IgD-negative memory B cell (primary cell): ENCODE measurements around the gene CALM3. TPM values are rescaled to one million over a fixed set of nuclear protein-coding genes. Genes with fewer than 3 reads are reported as not detected.
"Not testable (repeated sequence)": the region's sequence is repeated elsewhere in the genome, so short reads cannot be mapped to it uniquely, and the experiment has no call there.

ENCODE experiments used
- H3K27ac Mint-ChIP-seq, 3 donors: one replicate each; pipeline ENCODE4 v1.8.0; 2020 to 2022; ENCODE audit warnings: mild to moderate bottlenecking in 3 of 3, mixed read lengths in 3 of 3, moderate library complexity in 1 of 3
- H3K27me3 Mint-ChIP-seq: one replicate; pipeline ENCODE4 v1.8.0; 2021; ENCODE audit warnings: mixed read lengths
- H3K36me3 Mint-ChIP-seq: one replicate; pipeline ENCODE4 v1.8.0; 2020; ENCODE audit warnings: mild to moderate bottlenecking, mixed read lengths
- H3K4me1 Mint-ChIP-seq, 3 donors: one replicate each; pipeline ENCODE4 v1.8.0; 2020 to 2022; ENCODE audit warnings: mixed read lengths in 3 of 3, mild to moderate bottlenecking in 1 of 3
- H3K4me3 Mint-ChIP-seq, 4 donors: one replicate each; pipeline ENCODE4 v1.8.0; 2020 to 2022; ENCODE audit warnings: mild to moderate bottlenecking in 4 of 4, mixed read lengths in 4 of 4, moderate library complexity in 3 of 4
- H3K9me3 Mint-ChIP-seq, 3 donors: one replicate each; pipeline ENCODE4 v1.8.0; 2020 to 2021; ENCODE audit warnings: mixed read lengths in 3 of 3, mild to moderate bottlenecking in 1 of 3
- polyA plus RNA-seq: library from polyadenylated mRNA; unstranded; fragments of 300-500 nt; fragmentation: Illumina TruSeq; gene quantifications from one replicate; pipeline ENCODE4 v1.2.3, GENCODE V29; 2021

The CALM3 gene
- polyA plus RNA-seq = 81.2 TPM

DNA sequence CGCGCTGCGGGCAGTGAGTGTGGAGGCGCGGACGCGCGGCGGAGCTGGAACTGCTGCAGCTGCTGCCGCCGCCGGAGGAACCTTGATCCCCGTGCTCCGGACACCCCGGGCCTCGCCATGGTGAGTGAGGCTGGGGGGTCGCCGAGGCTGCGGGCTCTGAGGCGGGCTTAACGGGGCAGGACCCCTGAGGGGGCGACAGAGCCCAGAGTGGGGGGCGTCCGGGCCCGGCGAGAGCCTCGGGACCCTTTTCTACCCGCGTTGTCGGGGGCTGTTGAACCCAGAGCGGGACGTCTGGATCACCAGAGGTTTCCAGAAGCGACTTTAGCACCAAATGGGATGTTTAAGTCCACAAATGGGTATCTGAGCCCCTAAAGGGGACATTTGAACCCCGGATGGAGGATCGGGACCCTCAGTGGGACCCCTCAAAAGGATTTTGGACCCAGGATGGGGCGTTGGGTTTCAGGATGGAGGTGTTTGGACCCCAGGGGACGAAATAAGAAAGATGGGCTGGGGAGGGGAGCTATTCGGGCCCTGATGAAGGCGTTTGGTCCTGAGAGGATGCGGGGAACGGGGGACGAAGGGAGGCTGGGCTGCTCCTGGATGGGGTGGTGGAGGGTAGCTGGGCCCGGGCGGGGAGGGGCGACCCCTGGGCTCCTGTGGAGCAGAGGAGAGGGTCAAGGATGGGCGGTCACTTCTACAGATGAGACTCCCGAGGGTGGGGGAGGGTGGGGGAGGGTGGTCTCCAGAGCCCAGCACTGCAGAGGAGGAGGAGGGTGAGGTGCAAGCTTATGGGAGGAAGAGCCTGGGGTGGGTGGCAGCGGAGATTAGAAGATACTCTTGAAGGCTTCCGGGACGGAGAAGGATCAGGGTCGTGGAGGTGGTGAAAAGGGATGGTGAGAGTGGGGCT is at the start of gene CALM3:
Gene CALM3, plus strand, starts transcription at position 13 of the 907 bp plus-strand sequence. Its CDS starts 105 bp downstream, at position 118.
- Mint-ChIP-seq H3K27ac (peak within 1 kb of the TSS; percentile 99 to 100 (median 100)), H3K36me3 (peaks cover 3% of the 10 kb centered on the region), H3K9me3 (peaks cover 0 to 8% (median 5%) of the 10 kb centered on the region in 3 donors), H3K4me3 (peak within 1 kb of the TSS; percentile 92 to 100 (median 100)), H3K27me3 (no peaks in the 10 kb centered on the region), H3K4me1 (peaks cover 9 to 19% (median 15%) of the 10 kb centered on the region in 3 donors)

DNA sequence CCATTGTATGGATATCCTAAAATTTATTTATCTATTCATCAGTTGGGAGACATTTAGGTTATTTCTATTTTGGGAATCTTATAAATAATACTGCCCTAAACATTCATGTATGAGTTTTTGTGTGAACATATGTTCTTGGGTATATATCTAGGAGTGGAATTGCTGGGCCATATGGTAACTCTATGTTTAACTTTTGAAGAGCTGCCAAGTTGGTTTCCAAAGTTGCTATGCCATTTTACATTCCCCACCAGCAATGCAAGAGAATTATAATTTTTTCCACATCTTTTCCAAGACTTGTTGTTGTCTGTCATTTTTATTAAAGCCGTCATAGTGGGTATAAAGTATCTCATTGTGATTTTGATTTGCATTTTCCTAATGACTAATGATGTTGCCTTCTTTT is 48.2 kb upstream of the CALM3 start:
- Mint-ChIP-seq H3K27ac (no peak overlapping the region), H3K4me1 (no peaks in the 10 kb centered on the region), H3K27me3 (peaks cover 4% of the 10 kb centered on the region), H3K36me3 (peaks cover 5% of the 10 kb centered on the region), H3K9me3 (peaks cover 4 to 17% (median 17%) of the 10 kb centered on the region in 3 donors), H3K4me3 (no peak overlapping the region)

DNA sequence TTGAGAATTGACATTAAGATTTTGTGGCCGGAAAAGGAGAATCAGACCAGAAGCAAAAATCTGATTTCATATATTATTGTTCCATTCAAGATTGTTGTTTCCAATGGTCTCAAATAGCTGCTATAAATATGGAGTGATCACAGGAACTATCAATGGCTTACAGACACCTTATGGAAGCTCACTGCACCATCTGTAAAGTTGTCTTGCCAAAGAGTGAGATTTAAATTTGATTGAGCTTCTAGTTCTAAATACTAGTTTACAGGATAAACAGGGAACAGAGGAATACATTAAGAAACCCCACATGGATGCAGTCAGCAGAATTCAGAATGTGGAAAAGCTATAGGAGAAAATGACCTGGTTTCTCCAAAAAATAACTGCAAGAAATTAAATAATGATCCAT is 47.0 kb upstream of the CALM3 start:
- H3K36me3 Mint-ChIP-seq = peaks cover 5% of the 10 kb centered on the region
- H3K27ac Mint-ChIP-seq = no peak overlapping the region
- no peak overlapping the region for H3K4me3 Mint-ChIP-seq
- H3K4me1 Mint-ChIP-seq = no peaks in the 10 kb centered on the region
- peaks cover 4 to 17% (median 17%) of the 10 kb centered on the region in 3 donors for H3K9me3 Mint-ChIP-seq
- H3K27me3 Mint-ChIP-seq = peaks cover 7% of the 10 kb centered on the region

DNA sequence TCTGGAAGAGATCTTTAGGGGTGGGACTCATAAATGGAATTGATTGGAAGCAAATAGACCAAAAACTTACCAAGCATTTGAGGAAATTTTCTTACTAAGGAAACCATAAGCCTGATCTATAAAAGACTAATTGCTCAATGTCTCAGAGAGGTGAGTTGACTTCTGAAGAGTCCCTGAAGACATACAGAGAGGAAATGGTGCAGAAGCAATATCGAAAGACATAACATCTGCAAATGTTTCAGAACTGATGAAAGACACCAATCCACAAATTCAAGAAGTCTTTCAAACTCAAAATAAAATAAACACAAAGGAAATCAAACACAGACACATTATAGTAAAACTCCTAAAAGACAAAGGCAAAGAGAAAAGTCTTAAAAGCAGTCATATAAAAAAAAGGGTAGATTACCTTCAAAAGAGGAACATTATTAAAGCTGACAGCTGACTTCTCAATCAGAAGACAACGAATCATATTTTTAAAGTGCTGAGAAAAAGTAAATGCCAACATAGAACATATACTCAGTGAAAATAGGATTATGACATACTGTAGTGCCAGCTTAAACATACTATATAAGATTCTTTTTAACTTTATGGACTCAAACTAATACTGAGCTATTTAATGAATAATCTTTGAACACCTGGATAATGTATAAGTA is 45.4 kb upstream of the CALM3 start:
- H3K36me3 Mint-ChIP-seq = peaks cover 5% of the 10 kb centered on the region
- H3K9me3 Mint-ChIP-seq = peaks cover 2 to 13% (median 11%) of the 10 kb centered on the region in 3 donors
- no peak overlapping the region for H3K27ac Mint-ChIP-seq
- H3K4me1 Mint-ChIP-seq = no peaks in the 10 kb centered on the region
- H3K4me3 Mint-ChIP-seq = no peak overlapping the region
- H3K27me3 Mint-ChIP-seq = peaks cover 10% of the 10 kb centered on the region

DNA sequence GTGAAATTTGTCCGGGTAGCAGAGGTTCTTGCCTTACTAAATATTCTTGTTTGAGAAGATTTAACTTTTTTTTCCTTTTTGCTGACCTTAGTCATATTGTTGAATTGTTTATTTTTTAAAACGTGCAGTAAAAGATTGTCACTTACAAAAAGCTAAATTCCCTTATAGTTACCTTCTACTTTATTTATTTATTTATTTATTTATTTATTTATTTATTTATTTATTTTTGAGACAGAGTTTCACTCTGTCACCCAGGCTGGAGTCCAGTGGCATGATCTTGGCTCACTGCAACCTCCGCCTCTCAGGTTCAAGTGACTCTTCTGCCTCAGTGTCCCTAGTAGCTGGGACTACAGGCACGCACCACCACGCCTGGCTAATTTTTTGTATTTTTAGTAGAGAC is 44.7 kb upstream of the CALM3 start:
- H3K4me1 Mint-ChIP-seq, H3K36me3 Mint-ChIP-seq, H3K27me3 Mint-ChIP-seq: not testable (repeated sequence)

DNA sequence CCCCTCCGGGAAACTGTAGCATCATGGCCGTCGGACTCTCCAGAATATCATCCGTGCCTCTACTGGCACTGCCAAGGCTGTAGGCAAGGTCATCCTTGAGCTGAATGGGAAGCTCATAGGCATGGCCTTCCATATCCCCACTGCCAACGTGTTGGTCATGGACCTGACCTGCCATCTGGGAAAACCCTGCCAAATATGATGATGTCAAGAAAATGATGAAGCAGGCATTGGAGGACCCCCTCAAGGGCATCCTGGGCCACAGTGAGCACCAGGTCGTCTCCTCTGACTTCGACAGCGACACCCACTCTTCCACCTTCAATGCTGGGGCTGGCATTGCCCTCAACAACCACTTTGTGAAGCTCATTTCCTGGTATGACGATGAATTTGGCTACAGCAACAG is 41.9 kb upstream of the CALM3 start:
- H3K9me3 Mint-ChIP-seq = peaks cover 0 to under 1% (median 0%) of the 10 kb centered on the region in 3 donors
- H3K4me3 Mint-ChIP-seq = no peak overlapping the region
- peaks cover 0 to 2% (median 0%) of the 10 kb centered on the region in 3 donors for H3K4me1 Mint-ChIP-seq
- no peaks in the 10 kb centered on the region for H3K36me3 Mint-ChIP-seq
- no peak overlapping the region for H3K27ac Mint-ChIP-seq
- peaks cover 10% of the 10 kb centered on the region for H3K27me3 Mint-ChIP-seq

More for the DNA sequence above, 44.7 kb upstream of the CALM3 start:
- H3K9me3 Mint-ChIP-seq, H3K4me3 Mint-ChIP-seq, H3K27ac Mint-ChIP-seq: not testable (repeated sequence)

DNA sequence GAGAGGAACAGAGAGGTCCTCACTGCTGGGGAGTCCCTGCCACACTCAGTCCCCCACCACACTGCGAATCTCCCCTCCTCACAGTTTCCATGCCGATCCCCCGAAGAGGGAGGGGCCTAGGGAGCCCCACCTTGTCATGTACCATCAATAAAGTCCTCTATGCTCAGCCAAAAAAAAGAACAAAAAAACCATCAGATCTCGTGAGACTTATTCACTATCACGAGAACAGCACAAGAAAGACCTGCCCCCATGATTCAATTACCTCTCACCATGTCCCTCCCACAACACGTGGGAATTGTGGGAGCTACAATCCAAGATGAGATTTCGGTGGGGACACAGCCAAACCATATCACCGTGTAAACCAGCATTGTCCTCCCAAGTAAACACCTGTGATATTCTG is 41.5 kb upstream of the CALM3 start:
- not testable (repeated sequence) for H3K27ac Mint-ChIP-seq, H3K9me3 Mint-ChIP-seq, H3K4me3 Mint-ChIP-seq, H3K4me1 Mint-ChIP-seq, H3K27me3 Mint-ChIP-seq, H3K36me3 Mint-ChIP-seq

DNA sequence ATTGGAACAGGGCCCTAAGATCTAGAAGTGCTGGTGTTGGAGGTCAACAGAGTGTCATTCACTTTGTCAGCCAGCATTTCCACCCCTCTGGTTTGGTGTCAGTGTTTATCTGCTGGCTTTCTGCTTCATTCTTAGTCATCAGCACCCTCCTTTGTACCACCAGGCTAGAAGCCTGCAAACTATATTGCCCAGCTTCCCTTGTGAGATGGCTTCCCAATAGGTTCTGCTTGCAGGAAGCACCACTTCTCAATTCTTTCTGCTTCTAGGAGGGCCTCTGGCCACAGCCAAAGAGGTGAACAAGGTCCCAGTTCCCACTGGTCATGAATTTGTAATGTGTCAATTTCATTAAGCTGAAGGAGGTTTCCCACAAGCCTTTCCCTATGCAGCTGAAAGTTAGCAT is 36.4 kb upstream of the CALM3 start:
- H3K27ac Mint-ChIP-seq = no peak overlapping the region

DNA sequence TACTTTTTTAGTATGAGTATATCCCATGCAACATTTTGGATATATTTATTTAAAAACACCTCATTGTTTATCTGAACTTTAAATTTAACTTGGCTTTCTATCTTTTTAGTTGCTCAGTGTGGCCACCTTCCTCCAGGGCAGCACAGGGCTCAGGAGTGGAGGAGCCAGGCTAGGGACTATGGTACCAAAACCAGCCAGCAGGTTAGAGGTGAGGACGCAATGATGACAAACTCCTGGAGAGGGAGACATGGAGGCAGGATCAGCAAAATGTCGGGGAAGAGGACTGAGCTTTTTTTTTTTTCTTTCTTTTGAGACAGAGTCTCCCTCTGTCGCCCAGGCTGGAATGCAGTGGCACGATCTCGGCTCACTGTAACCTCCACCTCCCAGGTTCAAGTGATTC is 29.6 kb upstream of the CALM3 start:
- Mint-ChIP-seq H3K4me3 (no peak overlapping the region), H3K27ac (no peak overlapping the region), H3K36me3 (peaks cover 9% of the 10 kb centered on the region), H3K27me3 (peaks cover 3% of the 10 kb centered on the region), H3K9me3 (no peaks in the 10 kb centered on the region), H3K4me1 (peaks cover 1 to 4% (median 4%) of the 10 kb centered on the region in 3 donors)

More for the DNA sequence above, 36.4 kb upstream of the CALM3 start:
- Mint-ChIP-seq H3K27me3 (peaks cover 1% of the 10 kb centered on the region), H3K9me3 (no peaks in the 10 kb centered on the region), H3K4me1 (peaks cover 0 to 2% (median 0%) of the 10 kb centered on the region in 3 donors), H3K4me3 (no peak overlapping the region), H3K36me3 (peaks cover 2% of the 10 kb centered on the region)

DNA sequence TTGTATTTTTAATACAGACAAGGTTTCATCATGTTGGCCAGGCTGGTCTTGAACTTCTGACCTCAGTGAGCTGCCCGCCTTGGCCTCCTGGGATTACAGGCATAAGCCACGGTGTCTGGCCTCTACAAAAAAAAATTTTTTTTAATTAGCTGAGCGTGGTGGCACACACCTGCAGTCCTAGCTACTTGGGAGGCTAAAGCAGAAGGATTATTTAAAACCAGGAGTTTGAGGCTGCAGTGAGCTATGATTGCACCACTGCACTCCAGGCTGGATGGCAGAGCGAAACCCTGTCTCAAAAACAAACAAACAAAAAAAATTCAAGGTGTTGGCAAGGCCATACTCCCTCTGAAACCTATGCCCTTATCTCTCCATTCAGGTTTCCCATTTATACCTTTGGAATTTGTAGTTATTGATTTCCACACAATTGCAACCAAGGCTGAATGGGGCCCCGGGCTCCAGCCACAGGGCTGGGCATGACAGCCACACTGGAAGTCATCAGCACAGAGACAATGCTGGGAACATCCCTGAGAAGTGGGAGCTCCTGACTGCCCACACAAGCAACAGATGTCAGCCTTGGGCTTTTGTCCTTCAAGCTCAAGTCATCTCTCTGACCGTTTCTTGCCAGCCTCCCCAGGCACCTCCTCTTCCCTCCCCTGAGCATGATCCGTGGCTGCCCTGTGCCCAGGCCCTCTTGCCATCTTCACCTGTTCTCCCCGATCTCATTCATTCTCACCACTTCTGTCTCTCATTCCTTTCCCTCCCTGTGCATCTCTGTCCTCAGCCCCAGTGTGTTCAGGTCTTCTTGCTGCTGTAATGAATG is 27.2 kb upstream of the CALM3 start:
- Mint-ChIP-seq H3K9me3 (peaks cover 0 to 4% (median 2%) of the 10 kb centered on the region in 3 donors), H3K27me3 (peaks cover 1% of the 10 kb centered on the region), H3K4me3 (no peak overlapping the region), H3K4me1 (peaks cover 4 to 9% (median 5%) of the 10 kb centered on the region in 3 donors), H3K27ac (no peak overlapping the region), H3K36me3 (peaks cover 11% of the 10 kb centered on the region)

DNA sequence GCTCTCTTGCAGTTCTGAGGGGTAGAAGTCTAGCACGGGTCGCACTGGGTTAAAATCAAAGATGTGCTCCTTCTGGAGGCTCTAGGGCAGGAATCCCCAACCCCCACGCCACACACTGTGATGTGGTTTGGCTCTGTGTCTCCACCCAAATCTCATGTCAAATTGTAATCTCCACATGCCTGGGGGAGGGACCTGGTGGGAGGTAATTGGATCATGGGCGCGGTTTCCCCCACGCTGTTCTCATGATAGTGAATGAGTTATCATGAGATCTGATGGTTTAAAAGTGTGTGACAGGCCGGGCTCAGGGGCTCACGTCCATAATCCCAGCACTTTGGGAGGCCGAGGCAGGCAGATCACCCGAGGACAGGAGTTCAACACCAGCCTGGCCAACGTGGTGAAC is 26.6 kb upstream of the CALM3 start:
- Mint-ChIP-seq H3K27ac (no peak overlapping the region), H3K36me3 (peaks cover 11% of the 10 kb centered on the region), H3K4me1 (peaks cover 4 to 11% (median 5%) of the 10 kb centered on the region in 3 donors), H3K27me3 (peaks cover 1% of the 10 kb centered on the region), H3K4me3 (no peak overlapping the region), H3K9me3 (peaks cover 0 to 4% (median 2%) of the 10 kb centered on the region in 3 donors)

DNA sequence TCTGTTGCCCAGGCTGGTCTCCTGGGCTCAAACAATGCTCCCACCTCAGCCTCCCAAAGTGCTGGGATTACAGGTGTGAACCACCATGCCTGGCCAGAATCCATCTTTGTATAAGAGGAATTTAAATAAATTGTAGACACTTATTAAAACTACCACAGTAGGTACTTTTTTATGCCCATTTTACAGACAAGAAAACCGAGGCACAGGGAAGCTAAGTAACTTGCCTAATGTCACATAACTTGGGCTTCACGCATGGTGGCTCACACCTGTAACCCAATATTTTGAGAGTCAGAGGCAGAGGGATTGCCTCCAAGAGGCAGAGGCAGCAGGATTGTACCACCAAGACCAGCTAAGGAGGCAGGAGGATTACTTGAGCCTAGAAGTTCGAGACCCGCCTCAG is 22.7 kb upstream of the CALM3 start:
- peaks cover 4 to 11% (median 4%) of the 10 kb centered on the region in 3 donors for H3K4me1 Mint-ChIP-seq
- H3K4me3 Mint-ChIP-seq = no peak overlapping the region
- H3K36me3 Mint-ChIP-seq = peaks cover 7% of the 10 kb centered on the region
- peaks cover 1% of the 10 kb centered on the region for H3K27me3 Mint-ChIP-seq
- H3K9me3 Mint-ChIP-seq = peaks cover 0 to 4% (median 2%) of the 10 kb centered on the region in 3 donors
- no peak overlapping the region for H3K27ac Mint-ChIP-seq

DNA sequence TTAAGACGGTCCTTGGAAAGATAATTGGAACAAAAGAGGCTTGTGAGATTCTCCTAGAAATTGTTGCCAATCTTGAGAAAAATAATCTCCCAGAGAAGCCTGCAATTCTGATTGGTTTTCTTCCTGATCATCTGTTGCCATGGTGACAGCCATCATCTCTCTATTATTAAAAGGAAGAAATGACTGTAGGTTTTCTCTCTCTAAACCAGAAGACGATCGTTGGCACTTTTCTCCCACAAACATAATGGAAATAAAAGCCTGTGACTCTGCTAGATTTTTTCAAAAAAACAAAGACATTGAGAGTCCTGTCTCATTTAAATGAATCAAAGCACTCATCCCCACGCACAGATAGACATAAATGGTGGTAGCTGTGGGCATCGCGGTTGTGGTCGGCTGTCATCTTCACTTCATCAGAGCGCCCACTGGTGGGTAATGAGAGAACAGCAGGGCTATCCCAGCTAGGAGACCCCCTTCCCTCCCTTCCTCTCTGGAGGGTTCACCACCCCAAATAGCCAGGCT is 21.7 kb upstream of the CALM3 start:
- no peak overlapping the region for H3K4me3 Mint-ChIP-seq
- H3K27me3 Mint-ChIP-seq = peaks cover 3% of the 10 kb centered on the region
- no peak overlapping the region for H3K27ac Mint-ChIP-seq
- H3K36me3 Mint-ChIP-seq = peaks cover 3% of the 10 kb centered on the region
- H3K9me3 Mint-ChIP-seq = peaks cover 0 to 4% (median 2%) of the 10 kb centered on the region in 3 donors
- peaks cover 4 to 13% (median 4%) of the 10 kb centered on the region in 3 donors for H3K4me1 Mint-ChIP-seq

DNA sequence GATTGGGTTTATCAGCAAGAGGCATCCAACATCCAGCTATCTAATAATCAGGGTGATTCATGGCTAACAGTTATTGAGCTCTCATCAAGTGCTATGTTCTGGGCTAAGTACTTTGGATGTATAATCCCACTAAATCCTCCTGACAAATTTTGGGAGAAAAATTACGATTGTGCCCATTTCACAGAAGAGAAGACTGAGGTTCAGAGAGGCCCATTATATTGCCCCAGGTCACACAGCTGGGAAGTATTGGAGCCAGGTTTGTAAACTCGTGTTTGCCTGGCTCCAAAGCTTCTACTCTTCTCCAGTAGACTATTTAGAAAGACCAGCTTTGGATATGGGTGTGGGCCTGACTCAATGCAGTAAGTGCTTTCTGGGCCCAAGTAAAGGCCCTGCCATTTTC is 20.9 kb upstream of the CALM3 start:
- Mint-ChIP-seq H3K27me3 (peaks cover 2% of the 10 kb centered on the region), H3K36me3 (peaks cover 3% of the 10 kb centered on the region), H3K4me3 (no peak overlapping the region), H3K4me1 (peaks cover 4 to 13% (median 4%) of the 10 kb centered on the region in 3 donors), H3K9me3 (peaks cover 0 to 4% (median 2%) of the 10 kb centered on the region in 3 donors), H3K27ac (no peak overlapping the region)
